Measurements from ENCODE around the gene SNTG2. TPM values are rescaled to one million over a fixed set of nuclear protein-coding genes. Genes with fewer than 3 reads are reported as not detected.

The SNTG2 gene
- total and polyA plus RNA-seq, 9 donors = 0.17 to 5.7 (median 1.3) TPM; not detected in 1

DNA sequence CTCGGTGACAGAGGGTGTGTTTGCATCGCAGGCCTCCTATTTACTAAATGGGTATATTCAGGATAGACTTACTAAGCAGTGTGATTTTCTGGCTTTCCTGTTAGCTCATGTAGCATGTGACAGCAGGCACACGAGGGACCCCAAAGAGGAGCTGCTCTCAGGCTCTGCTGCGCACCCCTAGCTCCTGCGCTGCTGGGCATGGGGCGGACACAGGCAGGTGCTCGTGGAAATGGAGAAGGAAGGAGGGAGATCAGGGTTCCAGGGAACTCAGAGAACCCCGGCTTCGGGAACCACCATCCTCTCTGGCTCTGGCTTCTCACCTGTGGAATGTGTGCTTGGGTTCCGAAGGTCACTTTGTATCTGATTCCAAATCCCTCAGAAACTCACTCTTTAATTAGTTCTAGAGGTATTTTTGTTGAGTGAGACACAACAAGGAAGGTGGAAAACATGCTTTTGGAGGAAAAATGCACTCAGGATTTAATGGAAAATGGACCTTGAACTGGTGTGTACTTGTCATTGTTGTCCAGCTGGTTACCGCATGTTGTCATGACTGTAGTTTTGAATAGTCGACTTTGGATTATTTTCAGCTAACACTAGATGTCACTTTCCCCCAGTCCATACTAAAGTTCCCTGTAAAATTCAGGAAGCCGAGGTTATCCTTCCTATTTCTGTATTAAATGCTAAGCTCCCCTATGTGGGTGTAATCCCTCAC lies 3.5 kb downstream of the SNTG2 start:
- 57 to 60% (median 58%) methylated on average over 12 to 13 of the region's 13 CpGs for WGBS, 3 donors
- no peaks in the 10 kb centered on the region for H3K36me3 ChIP-seq
- peaks cover 4% of the 10 kb centered on the region for H3K4me1 ChIP-seq (ENCODE audit: insufficient read depth)
- no peak for DNase-seq
- no peaks in the 10 kb centered on the region for H3K9me3 ChIP-seq
- TF ChIP-seq EP300 (IDR thresholded peaks at IDR 0.05) (no peak), POLR2A (IDR thresholded peaks at IDR 0.05) (no peak)
- TF ChIP-seq, protein P1, sequence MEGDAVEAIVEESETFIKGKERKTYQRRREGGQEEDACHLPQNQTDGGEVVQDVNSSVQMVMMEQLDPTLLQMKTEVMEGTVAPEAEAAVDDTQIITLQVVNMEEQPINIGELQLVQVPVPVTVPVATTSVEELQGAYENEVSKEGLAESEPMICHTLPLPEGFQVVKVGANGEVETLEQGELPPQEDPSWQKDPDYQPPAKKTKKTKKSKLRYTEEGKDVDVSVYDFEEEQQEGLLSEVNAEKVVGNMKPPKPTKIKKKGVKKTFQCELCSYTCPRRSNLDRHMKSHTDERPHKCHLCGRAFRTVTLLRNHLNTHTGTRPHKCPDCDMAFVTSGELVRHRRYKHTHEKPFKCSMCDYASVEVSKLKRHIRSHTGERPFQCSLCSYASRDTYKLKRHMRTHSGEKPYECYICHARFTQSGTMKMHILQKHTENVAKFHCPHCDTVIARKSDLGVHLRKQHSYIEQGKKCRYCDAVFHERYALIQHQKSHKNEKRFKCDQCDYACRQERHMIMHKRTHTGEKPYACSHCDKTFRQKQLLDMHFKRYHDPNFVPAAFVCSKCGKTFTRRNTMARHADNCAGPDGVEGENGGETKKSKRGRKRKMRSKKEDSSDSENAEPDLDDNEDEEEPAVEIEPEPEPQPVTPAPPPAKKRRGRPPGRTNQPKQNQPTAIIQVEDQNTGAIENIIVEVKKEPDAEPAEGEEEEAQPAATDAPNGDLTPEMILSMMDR (IDR thresholded peaks at IDR 0.05) = no peak
- no peak overlapping the region for H3K4me3 ChIP-seq
- intact Hi-C loops (cut with DNase I) = loop anchor here in 1 of 4 donors (5.0 kb wide), 1 partner anchor 593 kb away; no protein-coding TSS in a partner anchor
- no peaks in the 10 kb centered on the region for H3K27me3 ChIP-seq
- H3K27ac ChIP-seq = no peak overlapping the region

DNA sequence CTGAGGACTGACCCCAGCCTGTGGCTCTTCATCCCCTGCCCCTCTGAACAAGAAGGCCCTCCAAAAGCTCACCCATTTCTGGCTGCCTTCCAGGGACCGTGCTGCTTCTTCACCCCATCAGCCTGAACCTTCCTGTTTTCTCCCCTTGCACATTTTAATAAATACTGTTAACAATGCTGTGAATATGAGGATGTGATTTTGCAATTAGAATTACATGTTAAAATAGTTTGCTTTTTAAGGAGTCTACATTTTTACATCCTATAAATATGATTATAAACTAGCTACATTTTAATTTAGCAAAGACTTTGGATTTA lies 4.0 kb downstream of the SNTG2 start:
- intact Hi-C loops (cut with DNase I) = loop anchor here in 1 of 4 donors (5.0 kb wide), 1 partner anchor 593 kb away; no protein-coding TSS in a partner anchor
- Histone ChIP-seq H3K4me3 (no peak overlapping the region), H3K9me3 (no peaks in the 10 kb centered on the region), H3K36me3 (no peaks in the 10 kb centered on the region), H3K4me1 (ENCODE audit: insufficient read depth) (peaks cover 4% of the 10 kb centered on the region), H3K27ac (no peak overlapping the region), H3K27me3 (no peaks in the 10 kb centered on the region)
- DNase-seq = no peak
- WGBS, 3 donors = 22 to 32% (median 26%) methylated on average over 1 of the region's 1 CpG
- TF ChIP-seq POLR2A (IDR thresholded peaks at IDR 0.05) (no peak), EP300 (IDR thresholded peaks at IDR 0.05) (no peak)

DNA sequence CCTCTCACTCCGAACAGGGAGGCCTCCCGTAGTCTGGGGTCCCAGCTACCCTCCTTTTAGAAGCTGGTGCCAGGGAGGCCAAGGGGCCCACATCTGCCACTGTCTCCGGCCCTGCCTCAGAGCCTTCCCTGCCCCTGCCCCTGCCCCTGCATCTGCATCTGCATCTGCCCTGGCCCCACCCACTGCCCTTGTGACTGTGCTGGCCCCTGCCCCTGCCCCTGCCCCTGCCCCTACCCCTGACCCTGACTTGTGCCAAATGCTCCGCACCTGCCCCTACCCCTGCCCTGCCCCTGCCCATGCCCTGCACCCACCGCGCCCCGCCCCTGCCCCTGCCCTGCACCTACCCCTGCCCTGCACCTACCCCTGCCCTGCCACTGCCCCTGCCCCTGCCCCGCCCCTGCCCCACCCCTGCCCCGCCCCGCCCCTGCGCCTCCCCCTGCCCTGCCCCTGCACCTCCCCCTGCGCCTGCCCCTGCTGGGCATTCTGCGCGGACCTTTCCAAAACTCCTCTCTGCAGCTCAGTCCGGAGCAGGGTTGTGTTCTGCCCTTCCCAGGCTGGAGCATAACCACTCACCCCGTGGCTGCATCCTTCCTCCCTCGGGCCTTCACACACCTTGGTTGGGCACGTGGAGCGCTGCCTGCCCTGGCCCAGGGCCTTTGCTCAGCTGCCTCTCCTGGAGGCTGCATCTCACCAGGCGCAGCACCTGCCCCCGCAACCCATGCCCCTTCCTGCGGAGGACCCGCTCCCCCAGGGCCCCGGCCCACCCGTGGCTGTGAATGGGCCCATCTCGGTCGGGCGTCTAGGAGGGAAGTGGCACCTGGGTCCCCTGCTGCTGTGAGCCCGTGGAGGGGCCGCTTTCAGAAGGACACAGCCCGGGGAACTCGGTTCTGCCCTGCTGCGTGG lies 5.4 kb downstream of the SNTG2 start:
- H3K9me3 ChIP-seq = no peaks in the 10 kb centered on the region
- TF ChIP-seq, protein P1 (IDR thresholded peaks at IDR 0.05) = no peak
- no peak for TF ChIP-seq POLR2A (IDR thresholded peaks at IDR 0.05)
- no peak for TF ChIP-seq EP300 (IDR thresholded peaks at IDR 0.05)
- H3K27me3 ChIP-seq = no peaks in the 10 kb centered on the region
- H3K36me3 ChIP-seq = no peaks in the 10 kb centered on the region
- no peak overlapping the region for H3K4me3 ChIP-seq
- H3K4me1 ChIP-seq (ENCODE audit: insufficient read depth) = peaks cover under 1% of the 10 kb centered on the region
- no peak for DNase-seq
- WGBS, 3 donors = 75 to 79% (median 77%) methylated on average over 25 to 32 of the region's 33 CpGs
- intact Hi-C loops (cut with DNase I) = no loop called here
- H3K27ac ChIP-seq = no peak overlapping the region

DNA sequence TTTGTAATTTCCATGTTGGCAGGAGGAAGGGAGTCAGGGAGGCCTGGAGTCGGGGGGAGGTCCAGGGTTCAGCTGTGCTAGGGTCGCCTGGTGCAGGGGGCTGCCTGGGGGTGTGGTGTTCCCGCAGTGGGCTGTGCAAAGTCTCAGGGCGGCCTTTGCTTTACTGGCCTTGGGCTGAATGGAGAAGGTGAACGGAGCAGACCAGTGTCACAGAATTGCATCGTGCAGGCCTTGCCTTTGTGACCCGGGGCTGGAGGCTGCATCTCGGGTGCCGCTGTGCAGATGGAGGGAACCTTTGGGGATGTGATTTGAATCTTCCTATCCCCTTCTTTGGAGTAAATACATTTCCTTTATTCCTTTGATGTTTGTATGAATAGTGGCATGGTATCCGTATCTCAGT lies 8.8 kb downstream of the SNTG2 start:
- intact Hi-C loops (cut with DNase I) = no loop called here
- DNase-seq = no peak
- TF ChIP-seq EP300 (IDR thresholded peaks at IDR 0.05) (no peak), POLR2A (IDR thresholded peaks at IDR 0.05) (no peak)
- TF ChIP-seq, protein P1 (IDR thresholded peaks at IDR 0.05) = no peak
- no peak overlapping the region for H3K4me3 ChIP-seq
- H3K27me3 ChIP-seq = no peaks in the 10 kb centered on the region
- no peaks in the 10 kb centered on the region for H3K9me3 ChIP-seq
- WGBS, 3 donors = 82 to 84% (median 83%) methylated on average over 10 of the region's 10 CpGs
- no peak overlapping the region for H3K27ac ChIP-seq
- no peaks in the 10 kb centered on the region for H3K4me1 ChIP-seq (ENCODE audit: insufficient read depth)
- no peaks in the 10 kb centered on the region for H3K36me3 ChIP-seq
